Activated T-cell treated with anti-CD3 and anti-CD28 coated beads, Interleukin-2, amount 50 U/mL, for 48 hours (primary cell): ENCODE results near the gene CCL28.
"Not testable (repeated sequence)": the region's sequence is repeated elsewhere in the genome, so short reads cannot be mapped to it uniquely, and the experiment has no call there.

ENCODE experiments used
- DNase-seq, 2 experiments: peaks; one replicate each; pipeline ENCODE4 v3.0.0-alpha.2; 2020

CCL28 gene

GRCh38 chr5:43409809-43410271 is 2.4 kb downstream of the CCL28 start:
- DNase-seq = no peak

- DNase-seq = not testable (repeated sequence)
Observed at GRCh38 chr5:43402524-43403066, 9.6 kb downstream of the CCL28 start.

GRCh38 chr5:43401827-43402226 is 10.4 kb downstream of the CCL28 start:
- DNase-seq = no peak

- no peak for DNase-seq
Observed at GRCh38 chr5:43400082-43400481, 12.1 kb downstream of the CCL28 start.

- peak; percentile 76 to 81 for DNase-seq
Observed at GRCh38 chr5:43396762-43397304, 15.4 kb downstream of the CCL28 start.

GRCh38 chr5:43390471-43390870 is 21.7 kb downstream of the CCL28 start:
- DNase-seq = no peak

- DNase-seq = peak in 1 of 2 experiments; percentile 39
Observed at GRCh38 chr5:43389679-43390329, 22.4 kb downstream of the CCL28 start.

GRCh38 chr5:43386960-43387362 is 25.2 kb downstream of the CCL28 start:
- DNase-seq = no peak

- DNase-seq = no peak
Observed at GRCh38 chr5:43376496-43377140, 35.6 kb downstream of the CCL28 start.

GRCh38 chr5:43371821-43372220 is 40.4 kb downstream of the CCL28 start:
- no peak for DNase-seq

- DNase-seq = no peak
Observed at GRCh38 chr5:43370352-43370751, 41.8 kb downstream of the CCL28 start.

GRCh38 chr5:43369651-43370050 is 42.5 kb downstream of the CCL28 start:
- DNase-seq = no peak

- DNase-seq = no peak
Observed at GRCh38 chr5:43367909-43368669, 44.1 kb downstream of the CCL28 start.

- DNase-seq = no peak
Observed at GRCh38 chr5:43367453-43367852, 44.7 kb downstream of the CCL28 start.

- not testable (repeated sequence) for DNase-seq
Observed at GRCh38 chr5:43366680-43367246, 45.4 kb downstream of the CCL28 start.

GRCh38 chr5:43365155-43365554 is 47.0 kb downstream of the CCL28 start:
- DNase-seq = not testable (repeated sequence)

GRCh38 chr5:43363445-43364152 is 48.6 kb downstream of the CCL28 start:
- no peak for DNase-seq

- no peak for DNase-seq
Observed at GRCh38 chr5:43362725-43363435, 49.3 kb downstream of the CCL28 start.

GRCh38 chr5:43358726-43359125 is 53.5 kb downstream of the CCL28 start:
- no peak for DNase-seq

GRCh38 chr5:43358301-43358700 is 53.9 kb downstream of the CCL28 start:
- DNase-seq = no peak

GRCh38 chr5:43357878-43358281 is 54.3 kb downstream of the CCL28 start:
- no peak for DNase-seq

- DNase-seq = no peak
Observed at GRCh38 chr5:43357067-43357466, 55.1 kb downstream of the CCL28 start.
